ENCODE data around the gene UCP2. TPM values are rescaled to one million over a fixed set of nuclear protein-coding genes. Genes with fewer than 3 reads are reported as not detected.

Gene UCP2
- total and polyA plus RNA-seq, 10 of the 15 experiments (the other 5 are each of a cell fraction or from before 2014, with no cell fraction given), result 32.9 to 248 (median 154) TPM

- Histone ChIP-seq H2AFZ (ENCODE audit: control insufficient read depth, low read depth, low read length) (no peak overlapping the region), H3K9me3 (replicated peaks; ENCODE audit: control insufficient read depth, insufficient read depth, low read length) (no peaks in the 10 kb centered on the region), H3K36me3 (ENCODE audit: control insufficient read depth in 2 of 2, insufficient read depth in 2 of 2, low read length in 1 of 2) (no peaks in the 10 kb centered on the region), H3K27me3 (replicated peaks in 1 of 2; ENCODE audit: control insufficient read depth in 2 of 2, insufficient read depth in 2 of 2, low read length in 1 of 2) (no peaks in the 10 kb centered on the region), H3K79me2 (ENCODE audit: control insufficient read depth, insufficient read depth, low read length) (no peaks in the 10 kb centered on the region), H4K20me1 (ENCODE audit: control insufficient read depth, insufficient read depth) (no peaks in the 10 kb centered on the region; the same call in 1 of the 2 replicates), H3K9ac (ENCODE audit: control insufficient read depth, insufficient read depth, low read length) (no peak overlapping the region), H3K4me1 (ENCODE audit: control insufficient read depth, insufficient read depth, low read length) (no peaks in the 10 kb centered on the region), H3K4me2 (ENCODE audit: control insufficient read depth, insufficient read depth) (no peak overlapping the region), H3K27ac (ENCODE audit: control insufficient read depth, insufficient read depth) (no peak overlapping the region), H3K4me3 (no peak overlapping the region)
- RAD21 ChIA-PET (ENCODE audit: unreplicated experiment), result no interaction called here
- FAIRE-seq, result no peak
- intact Hi-C loops (cut with micrococcal nuclease; ENCODE audit: unreplicated experiment) (loop anchor here (5.0 to 10.0 kb wide), 5 partner anchors 70 to 485 kb away; partner anchors contain the start of genes C2CD3 and PPME1), in situ Hi-C loops (cut with MboI) (no loop called here)
- WGBS (ENCODE audit: insufficient coverage, insufficient replicate concordance, low lambda C conversion rate, missing lambda C conversion rate), result 21% methylated on average over 4 of the region's 7 CpGs
- BruUV-seq (replicated peaks), result no TSS peak
- POLR2A ChIA-PET, result interaction anchor here (1.1 kb wide), 1 partner anchor 20 kb away, joined by 3 read pairs; no protein-coding TSS in a partner anchor
- ATAC-seq, result no peak
- no peak for DNase-seq (ENCODE audit: low read depth, low spot score)
- SMC1A ChIA-PET (ENCODE audit: uncharacterized antibody, unreplicated experiment), result interaction anchor here (1.0 to 3.6 kb wide), 4 partner anchors 18 to 294 kb away, joined by 3 to 23 read pairs (median 4); partner anchors contain the start of genes C2CD3 and PPME1
- CTCF ChIA-PET, result interaction anchor here (0.6 to 5.6 kb wide), 5 partner anchors 18 to 294 kb away, joined by 3 to 48 read pairs (median 4); partner anchors contain the start of genes C2CD3 and PPME1
- no peak for TF ChIP-seq RBBP5 (conservative IDR thresholded peaks at IDR 0.05)
- TF ChIP-seq, protein P1, sequence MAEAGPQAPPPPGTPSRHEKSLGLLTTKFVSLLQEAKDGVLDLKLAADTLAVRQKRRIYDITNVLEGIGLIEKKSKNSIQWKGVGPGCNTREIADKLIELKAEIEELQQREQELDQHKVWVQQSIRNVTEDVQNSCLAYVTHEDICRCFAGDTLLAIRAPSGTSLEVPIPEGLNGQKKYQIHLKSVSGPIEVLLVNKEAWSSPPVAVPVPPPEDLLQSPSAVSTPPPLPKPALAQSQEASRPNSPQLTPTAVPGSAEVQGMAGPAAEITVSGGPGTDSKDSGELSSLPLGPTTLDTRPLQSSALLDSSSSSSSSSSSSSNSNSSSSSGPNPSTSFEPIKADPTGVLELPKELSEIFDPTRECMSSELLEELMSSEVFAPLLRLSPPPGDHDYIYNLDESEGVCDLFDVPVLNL (IDR thresholded peaks at IDR 0.05; ENCODE audit: low read depth, low read length), result no peak
- TF ChIP-seq STAT3 (IDR thresholded peaks at IDR 0.05; ENCODE audit: low read depth, low read length), result no peak
- TF ChIP-seq EP300 (IDR thresholded peaks at IDR 0.05; ENCODE audit: borderline replicate concordance in 1 of 2, control insufficient read depth in 1 of 2, low read depth in 2 of 2, low read length in 2 of 2), result no peak
- TF ChIP-seq, protein P2, sequence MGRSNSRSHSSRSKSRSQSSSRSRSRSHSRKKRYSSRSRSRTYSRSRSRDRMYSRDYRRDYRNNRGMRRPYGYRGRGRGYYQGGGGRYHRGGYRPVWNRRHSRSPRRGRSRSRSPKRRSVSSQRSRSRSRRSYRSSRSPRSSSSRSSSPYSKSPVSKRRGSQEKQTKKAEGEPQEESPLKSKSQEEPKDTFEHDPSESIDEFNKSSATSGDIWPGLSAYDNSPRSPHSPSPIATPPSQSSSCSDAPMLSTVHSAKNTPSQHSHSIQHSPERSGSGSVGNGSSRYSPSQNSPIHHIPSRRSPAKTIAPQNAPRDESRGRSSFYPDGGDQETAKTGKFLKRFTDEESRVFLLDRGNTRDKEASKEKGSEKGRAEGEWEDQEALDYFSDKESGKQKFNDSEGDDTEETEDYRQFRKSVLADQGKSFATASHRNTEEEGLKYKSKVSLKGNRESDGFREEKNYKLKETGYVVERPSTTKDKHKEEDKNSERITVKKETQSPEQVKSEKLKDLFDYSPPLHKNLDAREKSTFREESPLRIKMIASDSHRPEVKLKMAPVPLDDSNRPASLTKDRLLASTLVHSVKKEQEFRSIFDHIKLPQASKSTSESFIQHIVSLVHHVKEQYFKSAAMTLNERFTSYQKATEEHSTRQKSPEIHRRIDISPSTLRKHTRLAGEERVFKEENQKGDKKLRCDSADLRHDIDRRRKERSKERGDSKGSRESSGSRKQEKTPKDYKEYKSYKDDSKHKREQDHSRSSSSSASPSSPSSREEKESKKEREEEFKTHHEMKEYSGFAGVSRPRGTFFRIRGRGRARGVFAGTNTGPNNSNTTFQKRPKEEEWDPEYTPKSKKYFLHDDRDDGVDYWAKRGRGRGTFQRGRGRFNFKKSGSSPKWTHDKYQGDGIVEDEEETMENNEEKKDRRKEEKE (IDR thresholded peaks at IDR 0.05), result no peak
- TF ChIP-seq SMAD1 (IDR thresholded peaks at IDR 0.05; ENCODE audit: low read depth, partially characterized antibody), result no peak
- no peak for TF ChIP-seq BRCA1 (IDR thresholded peaks at IDR 0.05; ENCODE audit: low read depth, low read length)
- TF ChIP-seq STAT1 (conservative IDR thresholded peaks at IDR 0.05), result no peak
- TF ChIP-seq ZBED1 (IDR thresholded peaks at IDR 0.05; ENCODE audit: borderline replicate concordance), result no peak
- TF ChIP-seq E4F1 (IDR thresholded peaks at IDR 0.05; ENCODE audit: borderline replicate concordance, partially characterized antibody), result no peak
- TF ChIP-seq TBL1XR1 (IDR thresholded peaks at IDR 0.05; ENCODE audit: low read depth, low read length), result no peak
- TF ChIP-seq SMC3 (IDR thresholded peaks at IDR 0.05; ENCODE audit: borderline replicate concordance, low read length), result no peak
- no peak for TF ChIP-seq RFX5 (IDR thresholded peaks at IDR 0.05; ENCODE audit: low read depth, low read length)
- TF ChIP-seq IRF3 (IDR thresholded peaks at IDR 0.05), result no peak
- no peak for TF ChIP-seq LARP7 (IDR thresholded peaks at IDR 0.05)
- TF ChIP-seq SREBF1 (IDR thresholded peaks at IDR 0.05; ENCODE audit: low read length), result no peak
- no peak for TF ChIP-seq NR2F1 (conservative IDR thresholded peaks at IDR 0.05)
- no peak for TF ChIP-seq TCF7 (IDR thresholded peaks at IDR 0.05; ENCODE audit: borderline replicate concordance)
These were observed 20.4 kb downstream of the UCP2 start for GRCh38 chr11:73962101-73962705.

Measured in GM12878 (cell line).